Stimulated activated CD8-positive, alpha-beta memory T cell treated with anti-CD3 and anti-CD28 coated beads, Interleukin-7, amount 100 ng/mL, for 48 hours (primary cell): ENCODE data around the gene PTPN20.

ENCODE experiments used
- DNase-seq, 2 donors: peaks; one replicate each; pipeline ENCODE4 v3.0.0-alpha.2; 2020; ENCODE audit warnings: low read depth in 1 of 2; ENCODE audit errors: extremely low read depth in 1 of 2

The PTPN20 gene

DNA sequence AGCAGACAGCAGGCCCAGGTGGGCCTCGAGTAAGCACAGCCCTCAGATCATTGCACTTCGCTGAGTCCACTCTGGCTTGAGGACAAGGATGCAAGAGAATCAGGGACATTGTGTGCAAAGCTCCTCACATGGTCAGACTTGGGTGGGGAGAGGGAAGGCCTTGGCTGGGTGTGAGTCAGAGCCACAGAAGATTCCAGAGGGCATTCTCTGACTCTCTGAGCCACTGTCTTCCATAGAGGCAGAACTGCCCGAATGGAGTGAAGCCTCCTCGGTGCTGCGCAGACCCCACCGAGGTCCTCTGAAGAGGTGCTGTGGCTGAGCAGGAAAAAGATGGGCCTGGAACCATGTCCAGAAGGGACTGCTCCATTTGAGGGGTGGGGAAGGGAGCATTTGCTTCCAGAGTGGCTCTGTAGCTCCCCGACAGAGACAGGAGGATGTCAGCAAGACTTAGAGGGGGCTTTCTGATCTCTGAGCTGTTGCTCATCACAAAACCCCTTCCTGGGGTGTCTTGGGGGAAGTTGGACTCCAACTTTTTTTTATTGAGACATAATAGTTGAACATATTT, 120.8 kb downstream of the PTPN20 start:
- no peak for DNase-seq

DNA sequence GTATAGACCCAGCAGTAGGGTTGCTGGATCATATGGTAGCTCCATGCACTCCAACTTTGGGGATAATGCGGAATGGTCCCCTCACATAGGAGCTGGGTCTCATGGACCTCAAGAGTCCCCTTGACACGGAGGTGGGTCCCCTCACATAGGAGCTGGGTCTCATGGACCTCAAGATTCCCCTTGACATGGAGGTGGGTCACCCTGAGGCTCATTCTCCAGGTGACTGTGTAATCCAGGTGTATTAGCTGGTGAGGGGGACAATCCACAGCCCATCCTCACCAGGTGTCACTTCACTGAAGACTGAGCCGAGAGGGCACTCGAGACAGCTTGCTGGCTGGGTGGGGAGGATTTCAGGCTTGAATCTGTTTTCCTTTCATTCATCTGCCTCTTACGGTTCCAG, 121.9 kb downstream of the PTPN20 start:
- no peak for DNase-seq

DNA sequence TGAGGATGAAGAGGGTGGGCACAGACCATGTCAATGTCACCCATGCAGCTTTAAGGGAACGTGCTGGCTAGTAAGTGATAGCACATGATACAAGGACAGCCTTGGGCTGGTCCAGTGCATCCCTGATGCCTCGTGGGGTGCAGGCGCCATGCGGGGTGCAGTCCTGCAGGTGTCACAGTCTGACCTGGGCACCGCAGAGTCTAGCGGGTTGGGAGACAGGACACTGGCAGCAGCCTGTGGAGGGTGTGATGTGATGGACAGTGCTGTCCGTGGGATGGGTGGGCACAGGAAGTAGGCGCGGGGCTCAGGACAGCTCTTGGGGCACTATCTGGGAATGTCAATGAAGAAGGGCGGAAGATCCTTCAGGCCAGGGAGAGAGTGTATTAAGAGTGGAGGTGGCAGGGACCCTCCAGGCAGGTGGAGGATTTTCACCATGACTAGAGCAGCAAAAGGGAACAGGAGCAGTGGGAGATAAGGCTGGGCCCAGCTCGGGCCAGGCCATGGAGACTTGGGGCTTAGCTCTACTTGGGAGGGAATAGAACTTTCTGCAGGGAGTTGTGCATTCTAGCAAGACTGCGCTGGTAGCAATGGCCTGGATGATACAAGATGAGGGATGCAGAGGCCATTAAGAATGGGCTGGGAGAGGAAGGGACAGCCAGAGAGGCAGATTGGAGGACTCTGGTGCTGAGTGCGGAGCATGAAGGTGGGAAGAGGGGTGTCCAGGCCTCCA, 122.5 kb downstream of the PTPN20 start:
- no peak for DNase-seq

DNA sequence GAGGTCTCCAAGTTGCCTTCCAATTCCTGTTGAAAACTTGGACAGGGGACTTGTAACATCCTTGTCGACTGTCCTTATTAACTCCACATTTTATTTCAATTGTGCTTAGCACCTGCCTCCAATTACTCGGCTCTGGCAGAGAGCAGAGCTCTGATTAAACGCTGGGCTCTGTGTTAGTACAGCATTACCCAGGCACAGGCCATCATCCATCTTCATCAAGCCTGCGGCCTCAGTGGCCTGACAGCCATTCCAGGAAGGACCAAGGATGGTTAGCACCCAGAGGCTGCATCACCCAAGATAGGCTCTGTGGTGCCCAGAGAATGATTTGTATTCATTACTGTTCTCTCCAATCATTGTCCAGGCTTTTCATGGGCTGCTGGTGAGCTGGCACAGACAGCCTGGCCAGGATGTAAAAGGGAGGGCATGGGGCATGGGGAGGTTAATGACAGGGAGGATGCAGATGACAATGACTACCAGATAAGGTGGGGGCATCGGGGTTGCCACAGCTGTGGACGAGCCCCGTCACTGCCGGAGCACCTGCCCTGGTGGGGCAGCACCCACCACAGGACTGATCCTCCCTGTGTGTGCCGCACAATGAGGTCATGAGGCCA, 123.3 kb downstream of the PTPN20 start:
- no peak for DNase-seq

DNA sequence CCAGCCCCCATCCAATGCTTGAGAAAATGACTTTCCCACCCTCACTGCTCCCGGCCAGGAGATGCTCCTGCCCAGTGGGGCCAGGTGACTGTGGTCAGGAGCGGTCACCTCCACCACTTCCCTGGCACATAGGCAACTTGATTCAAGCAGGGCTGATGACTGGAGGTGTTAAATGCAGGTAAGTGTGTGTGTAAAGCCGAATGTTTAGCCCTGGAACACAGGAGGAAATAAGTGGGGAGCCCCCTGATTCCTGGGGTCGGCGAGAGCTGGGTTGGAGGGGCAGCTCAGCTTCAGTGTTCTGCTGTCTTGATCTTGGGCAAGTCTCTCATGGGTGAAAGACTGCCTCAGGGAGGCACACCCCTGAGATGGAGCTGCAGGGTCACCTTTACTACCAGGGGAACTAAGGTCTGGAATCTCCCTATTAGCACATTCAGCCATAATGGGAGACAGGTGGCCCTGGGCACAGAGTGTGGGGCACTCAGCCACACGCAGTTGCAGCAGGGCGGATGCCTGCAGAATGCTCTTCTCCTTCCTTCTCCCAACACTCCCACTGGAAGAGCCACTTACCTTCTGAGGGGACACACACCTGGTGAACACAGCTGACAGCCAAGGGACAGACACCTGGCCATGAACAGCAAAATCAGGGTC, 124.1 kb downstream of the PTPN20 start:
- DNase-seq = no peak

DNA sequence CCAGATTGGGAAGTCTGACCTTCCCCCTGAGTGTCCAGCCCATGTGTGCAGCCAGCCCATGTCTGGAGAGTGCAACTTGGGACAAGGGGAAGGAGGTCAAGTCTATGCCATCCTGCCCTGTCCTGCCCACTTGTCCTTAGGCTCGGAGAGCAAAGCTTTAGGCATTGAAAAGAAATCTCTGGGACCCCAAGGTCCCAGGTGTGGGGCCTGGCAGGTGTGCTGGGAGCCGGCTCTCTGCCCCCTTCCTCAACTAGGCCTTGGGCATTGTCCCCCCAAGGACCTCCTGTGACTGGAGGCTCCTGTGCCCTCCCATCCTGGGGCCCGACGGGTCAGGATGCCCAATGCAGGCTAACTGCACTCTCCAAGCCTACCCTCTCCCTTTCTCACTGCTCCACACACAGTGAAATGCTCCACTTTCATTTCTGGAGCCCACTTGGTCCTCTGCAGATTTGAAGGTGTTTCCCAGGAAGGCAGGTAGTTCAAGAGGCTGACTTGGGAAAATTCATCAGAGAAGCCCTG, 124.7 kb downstream of the PTPN20 start:
- no peak for DNase-seq

DNA sequence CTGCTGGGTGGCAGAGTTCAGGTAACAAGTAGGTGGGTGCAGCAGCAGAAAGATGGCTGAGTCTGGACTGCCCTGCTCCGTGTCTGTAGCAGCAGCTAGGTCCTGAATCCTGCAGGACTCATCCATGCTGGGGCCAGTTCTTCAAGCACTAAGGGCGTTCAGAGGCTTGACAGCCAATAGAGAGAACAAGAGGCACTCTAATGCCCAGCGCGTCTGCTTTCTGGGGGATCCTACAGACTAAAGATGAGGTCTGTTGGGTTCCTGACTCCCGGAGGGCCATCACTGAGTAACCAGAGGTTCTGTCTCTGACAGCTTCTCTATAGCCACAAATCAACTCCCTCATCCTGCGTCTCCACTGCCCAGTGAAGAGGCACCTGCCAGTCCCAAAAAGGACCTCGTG, 125.5 kb downstream of the PTPN20 start:
- DNase-seq = no peak

DNA sequence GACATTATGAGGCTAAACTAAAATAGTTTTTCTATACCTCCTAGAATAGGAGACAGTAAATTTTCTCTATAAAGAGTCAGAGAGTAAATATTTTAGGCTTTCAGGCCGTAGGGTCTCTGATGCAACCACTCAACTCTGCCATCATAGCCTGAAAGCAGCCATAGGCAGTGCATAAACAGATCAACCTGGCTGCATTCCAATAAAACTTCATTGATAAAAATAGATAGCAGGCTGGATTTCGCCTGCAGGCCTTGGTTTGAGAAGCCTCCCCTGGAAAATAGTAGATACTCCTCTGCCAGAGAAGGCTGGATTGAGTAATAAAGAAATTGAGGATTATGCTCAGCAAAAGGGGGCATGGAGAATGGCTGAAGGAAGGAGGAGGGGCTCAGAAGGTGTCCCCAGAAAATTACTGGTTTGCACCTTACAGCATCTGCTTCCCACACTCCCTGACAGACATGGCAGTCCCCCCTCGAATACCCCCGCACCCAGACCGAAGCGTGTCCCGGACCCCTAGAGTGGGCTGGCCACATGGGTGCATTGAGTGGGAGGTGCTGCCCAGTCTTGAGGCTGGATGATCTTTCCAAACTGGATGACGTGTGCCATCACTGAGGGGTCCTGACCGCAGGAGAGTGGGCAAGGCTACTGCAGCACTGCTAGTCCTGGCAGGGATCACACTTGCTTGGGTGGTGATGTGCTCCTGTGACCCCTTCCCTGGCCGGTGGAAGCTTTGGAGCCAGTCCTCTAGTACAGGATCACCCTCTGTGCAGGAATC, 126.6 kb downstream of the PTPN20 start:
- DNase-seq = no peak

DNA sequence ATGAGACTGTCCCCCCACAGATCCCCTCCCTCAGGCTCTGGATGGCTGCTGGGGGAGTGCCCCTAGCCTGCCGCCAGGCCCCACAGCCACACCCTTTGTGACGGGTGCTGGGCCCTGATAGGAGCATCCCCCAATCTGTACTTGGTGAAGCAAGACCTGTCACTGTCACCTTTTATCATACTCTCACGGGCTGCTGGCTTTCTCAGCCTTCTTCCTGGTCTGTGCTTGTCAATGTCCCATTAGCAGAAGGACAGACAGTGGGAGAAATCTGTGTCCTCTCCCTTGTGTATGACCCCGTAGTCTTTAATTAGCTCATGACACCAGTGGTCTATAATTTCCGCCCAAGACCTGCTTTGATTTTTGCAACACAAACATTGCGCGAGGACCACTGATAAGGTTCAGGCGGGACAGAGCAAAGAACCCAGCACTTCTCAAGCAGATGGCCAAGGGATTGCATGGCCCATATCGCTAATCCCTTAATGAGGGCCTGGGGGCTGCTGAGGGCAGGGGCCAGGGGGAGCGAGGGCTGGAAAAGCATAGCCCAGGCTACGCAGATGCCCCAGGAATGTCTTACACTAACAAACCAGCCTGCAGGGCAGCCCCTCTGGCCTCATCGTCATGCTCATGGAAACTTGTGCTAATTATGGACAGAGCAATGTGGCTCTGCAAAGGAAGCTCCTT, 127.8 kb downstream of the PTPN20 start:
- no peak for DNase-seq

DNA sequence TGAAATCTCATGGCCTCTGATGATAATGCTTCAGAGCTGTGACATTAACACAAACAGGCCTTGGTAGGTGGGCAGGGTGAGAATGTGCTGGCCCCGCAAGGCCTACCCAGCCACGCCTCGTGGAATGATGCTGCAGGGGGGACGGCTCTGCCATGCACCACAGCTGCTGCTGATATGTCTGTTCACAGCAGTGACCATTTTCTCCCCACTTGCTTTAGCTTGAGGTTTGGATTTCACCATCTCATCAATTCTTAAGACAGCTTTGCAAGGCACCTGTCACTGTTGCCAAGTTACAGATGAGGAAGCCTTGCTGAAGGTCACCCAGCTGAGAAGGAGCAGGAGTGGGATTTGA, 128.3 kb downstream of the PTPN20 start:
- no peak for DNase-seq

DNA sequence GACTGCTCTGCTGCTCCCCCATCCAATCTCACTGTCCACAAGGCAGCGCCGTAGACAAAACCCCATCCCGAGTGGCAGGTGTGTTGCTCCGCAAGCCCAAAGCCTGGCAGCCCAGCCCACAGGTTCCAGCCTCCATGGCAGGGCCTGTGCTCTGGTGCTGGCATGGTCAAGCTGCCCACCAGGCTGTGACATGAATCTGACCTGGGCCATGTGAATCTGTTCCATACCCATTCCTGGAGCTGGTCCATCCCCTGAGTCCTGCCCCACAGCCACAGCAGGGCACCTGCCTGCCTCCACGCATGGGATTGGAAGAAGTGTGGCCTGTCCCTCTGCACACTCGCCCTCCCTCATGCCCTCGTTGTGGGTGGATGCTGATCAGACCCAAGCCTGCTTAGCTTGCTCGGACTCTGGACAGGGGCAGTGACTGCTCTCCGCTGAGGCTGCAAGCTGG, 128.8 kb downstream of the PTPN20 start:
- DNase-seq = no peak

DNA sequence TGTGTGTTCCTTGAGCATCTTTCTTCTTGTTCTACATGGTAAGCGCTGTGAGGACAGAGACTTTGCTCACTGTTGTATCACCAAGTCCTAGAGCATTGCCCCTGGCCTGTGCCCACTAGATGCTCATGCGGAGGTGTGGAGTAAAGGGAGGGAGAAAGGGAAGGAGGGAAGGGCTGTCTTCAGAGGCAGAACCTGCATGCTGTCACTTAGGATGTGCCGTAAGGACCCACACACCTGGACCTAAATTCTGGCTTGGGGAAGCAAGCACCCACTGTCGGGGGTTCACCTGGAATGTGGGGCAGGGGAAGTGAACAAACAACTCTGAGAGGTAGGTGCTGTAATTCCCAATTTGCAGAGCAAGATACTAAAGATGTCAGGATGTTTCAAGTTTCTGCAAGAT, 129.5 kb downstream of the PTPN20 start:
- no peak for DNase-seq

DNA sequence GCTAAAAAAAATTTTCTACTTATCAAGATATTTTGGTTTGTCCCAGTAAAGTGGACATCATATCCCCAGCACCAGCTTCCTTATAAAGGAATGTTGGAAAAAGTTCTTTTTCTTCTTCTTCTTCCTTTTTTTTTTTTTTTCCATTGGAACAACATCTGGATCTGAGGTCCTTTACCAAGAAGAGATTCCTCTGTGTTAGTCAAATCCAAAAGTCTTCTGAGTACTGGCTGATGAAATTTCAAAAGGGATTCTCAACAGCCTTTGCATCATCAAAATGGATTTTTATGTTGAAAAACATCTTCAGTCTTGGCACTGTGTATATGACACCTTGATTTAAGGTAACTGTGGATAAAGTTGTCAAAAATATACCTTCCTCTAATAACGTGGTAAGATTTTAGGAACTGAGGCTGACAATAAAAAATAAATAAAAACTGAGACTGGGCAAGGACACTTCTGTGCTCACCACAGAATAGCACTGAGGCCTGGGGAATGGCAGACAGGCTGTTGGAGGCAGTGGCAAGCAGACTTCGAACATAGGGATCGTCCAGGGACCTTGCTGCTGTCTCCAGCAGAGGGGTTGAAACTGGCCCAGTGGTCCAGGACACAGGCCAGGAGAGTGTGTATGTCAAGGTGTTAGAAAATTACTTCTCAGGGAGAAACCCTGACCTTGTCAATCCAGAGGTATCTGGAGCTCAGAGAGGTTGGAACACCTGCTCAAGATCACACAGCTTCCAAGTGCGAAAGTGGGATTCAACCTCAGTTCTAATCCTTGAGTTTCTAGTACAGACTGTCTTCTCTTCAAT, 130.4 kb downstream of the PTPN20 start:
- DNase-seq = no peak

DNA sequence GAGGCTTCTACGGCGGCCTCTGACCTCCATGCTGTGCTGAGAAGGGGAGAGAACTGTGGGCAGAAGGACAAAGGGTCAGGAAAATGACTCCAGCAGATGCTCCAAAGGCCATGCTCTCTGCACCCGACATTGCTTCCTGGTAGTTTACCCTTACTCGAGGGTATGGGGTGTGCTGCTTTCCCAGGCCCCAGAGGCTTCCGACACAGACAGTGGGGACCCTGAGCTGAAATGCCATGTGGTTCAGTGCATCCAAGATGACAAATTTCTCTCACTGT, 130.9 kb downstream of the PTPN20 start:
- no peak for DNase-seq

DNA sequence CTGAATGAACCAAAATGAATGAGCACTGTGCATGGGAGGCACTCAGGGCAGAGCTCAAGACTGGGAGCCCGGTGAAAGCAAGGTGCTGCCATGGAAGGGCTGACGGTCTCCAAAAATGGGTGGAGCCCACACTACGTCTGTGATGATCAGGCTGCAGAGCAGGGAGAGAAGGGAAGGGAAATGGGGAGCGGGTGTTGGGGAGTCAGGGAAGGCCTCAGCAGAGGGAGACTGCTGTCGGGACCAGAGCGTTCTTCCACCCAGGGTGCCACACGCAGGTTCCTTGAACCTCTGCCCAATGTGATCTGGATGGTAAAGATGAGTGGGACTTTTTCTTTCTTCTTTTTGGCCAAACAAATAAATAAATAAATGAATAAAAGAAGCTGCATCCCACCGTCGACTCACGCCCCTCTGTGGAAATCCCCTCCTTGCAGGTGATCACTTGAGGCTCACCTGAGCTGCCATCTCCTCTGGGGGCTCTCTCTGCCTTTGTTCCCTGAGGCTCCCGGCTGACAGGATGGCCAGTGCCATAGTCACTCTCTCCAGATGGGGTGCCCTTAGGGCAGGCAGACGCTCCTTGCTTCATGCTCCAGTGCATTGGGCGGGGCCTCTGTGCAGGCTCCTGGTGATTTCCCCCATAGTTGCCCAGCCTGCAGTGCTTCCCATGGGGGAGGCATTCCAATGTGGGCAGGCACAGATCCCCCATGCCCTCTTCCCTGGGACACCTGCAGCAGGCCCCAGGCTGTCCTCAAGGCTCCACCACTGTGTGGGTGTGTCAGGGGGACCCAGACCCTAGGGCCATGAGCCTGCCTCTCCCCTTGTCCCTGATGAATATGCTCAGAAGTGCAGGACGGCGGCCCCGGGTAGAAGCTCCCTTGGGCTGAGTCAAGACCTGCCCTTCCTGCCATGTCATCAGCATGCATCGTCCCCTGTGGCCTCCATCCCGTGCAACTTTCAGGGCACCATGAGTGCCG, 131.8 kb downstream of the PTPN20 start:
- no peak for DNase-seq

DNA sequence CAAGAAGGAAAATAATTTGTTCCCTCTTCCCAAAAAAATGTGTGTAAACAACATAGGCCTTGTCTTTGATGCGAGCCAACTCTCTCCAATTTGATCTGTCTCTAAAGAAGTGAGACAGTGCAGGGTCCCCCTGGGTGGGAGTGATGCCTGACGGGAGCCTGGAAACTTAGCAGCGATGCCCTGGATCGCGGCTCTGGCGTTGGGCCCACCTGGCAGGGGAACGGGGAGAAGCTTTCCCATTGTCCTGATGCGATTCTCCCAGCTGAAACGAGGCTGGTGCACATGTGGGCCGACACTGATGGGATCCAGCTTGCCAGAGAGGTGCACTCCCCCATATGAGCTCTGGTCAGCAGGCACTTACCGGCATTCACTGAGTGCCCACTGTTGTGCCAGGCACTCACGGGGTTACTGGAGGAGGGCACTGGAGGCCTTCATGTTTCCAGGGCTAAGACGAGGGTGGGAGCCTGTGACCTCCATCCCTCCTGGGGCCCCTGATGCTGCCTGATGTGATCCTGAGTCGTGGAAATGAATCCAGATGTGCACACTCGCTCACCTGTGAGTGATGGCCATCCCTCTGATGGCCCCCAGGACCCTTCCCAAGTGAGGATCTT, 132.8 kb downstream of the PTPN20 start:
- DNase-seq = no peak

DNA sequence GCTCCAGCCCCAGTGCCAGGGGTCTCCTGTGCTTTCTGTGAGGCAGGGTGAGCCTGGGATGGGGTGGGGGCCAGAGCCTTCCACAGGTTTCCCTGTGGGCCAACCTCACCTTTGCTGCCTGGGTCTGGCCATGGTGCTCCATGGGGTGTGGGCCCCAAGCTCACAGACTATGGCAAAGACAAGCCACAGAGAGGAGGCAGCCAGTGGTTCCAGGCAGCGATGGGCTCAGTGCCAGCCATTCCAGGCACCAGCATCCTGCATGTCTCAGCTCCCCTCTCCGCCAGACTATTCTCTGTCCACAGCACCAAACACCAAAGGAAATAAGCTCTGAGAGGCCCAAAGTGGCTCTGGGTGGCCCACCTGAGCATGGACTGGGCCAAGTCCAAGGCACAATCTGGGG, 133.5 kb downstream of the PTPN20 start:
- no peak for DNase-seq

DNA sequence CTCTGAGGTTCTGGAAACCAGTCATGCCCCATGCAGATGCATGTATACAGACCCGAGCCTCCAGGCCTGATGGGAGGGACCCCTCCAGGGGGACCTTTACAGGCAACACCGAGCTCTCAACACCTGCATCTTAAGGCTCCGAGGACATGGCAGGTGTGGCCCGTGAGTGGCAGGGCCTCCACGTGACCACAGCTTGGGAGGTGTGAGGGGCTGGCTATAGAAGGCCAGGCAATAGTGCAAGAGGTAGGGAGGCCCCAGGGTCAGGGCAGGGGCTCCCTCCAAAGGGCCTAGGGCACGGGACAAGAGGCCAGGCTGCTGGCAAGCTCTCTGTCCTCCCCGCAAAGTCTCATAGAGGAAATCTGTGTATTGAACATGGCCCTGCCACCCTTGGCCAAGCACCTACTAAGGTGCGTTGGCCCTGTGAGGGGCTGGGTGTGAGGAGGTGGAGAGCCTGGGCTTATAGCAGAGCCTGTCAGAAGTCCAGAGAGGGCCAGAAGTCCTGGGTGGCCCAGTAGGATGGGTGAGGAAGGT, 134.2 kb downstream of the PTPN20 start:
- DNase-seq = no peak
